Loucy (cell line): ENCODE data around the gene SSH2.

Experiments used
- EZH2phosphoT487 ChIP-seq: fragments of 200-600 bp; IDR thresholded peaks from 2 replicates; pipeline ENCODE4 v1.6.1; 2018; ENCODE audit warnings: antibody characterized with exemption, mild to moderate bottlenecking, moderate library complexity, borderline replicate concordance
- TF ChIP-seq, protein P1 (sequence below): fragments of 200-600 bp; sonication (generic); conservative IDR thresholded peaks from 2 replicates; pipeline ENCODE4 v1.5.1; 2014; ENCODE audit warnings: mild to moderate bottlenecking, antibody characterized with exemption, low read length

DNA sequence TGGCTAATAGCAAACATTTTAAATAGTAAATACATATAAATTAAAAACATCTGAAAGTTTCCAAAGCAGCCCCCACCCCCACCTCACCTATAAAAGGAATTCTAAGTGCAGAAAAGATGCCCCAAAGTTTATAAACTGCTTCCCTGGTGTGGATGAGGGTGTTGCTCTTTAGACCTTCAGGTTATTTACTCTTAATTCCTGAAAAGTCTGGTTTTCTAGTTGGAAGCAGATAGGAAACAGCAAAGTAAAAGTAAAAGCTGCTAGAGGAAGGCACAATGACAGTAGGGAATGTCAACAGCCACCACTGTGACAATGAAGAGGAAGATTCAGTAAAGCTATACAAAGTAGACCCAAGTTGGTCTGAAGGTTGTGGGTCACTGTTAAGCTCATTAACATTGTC, 37.8 kb downstream of the SSH2 start:
- TF ChIP-seq, protein P1, sequence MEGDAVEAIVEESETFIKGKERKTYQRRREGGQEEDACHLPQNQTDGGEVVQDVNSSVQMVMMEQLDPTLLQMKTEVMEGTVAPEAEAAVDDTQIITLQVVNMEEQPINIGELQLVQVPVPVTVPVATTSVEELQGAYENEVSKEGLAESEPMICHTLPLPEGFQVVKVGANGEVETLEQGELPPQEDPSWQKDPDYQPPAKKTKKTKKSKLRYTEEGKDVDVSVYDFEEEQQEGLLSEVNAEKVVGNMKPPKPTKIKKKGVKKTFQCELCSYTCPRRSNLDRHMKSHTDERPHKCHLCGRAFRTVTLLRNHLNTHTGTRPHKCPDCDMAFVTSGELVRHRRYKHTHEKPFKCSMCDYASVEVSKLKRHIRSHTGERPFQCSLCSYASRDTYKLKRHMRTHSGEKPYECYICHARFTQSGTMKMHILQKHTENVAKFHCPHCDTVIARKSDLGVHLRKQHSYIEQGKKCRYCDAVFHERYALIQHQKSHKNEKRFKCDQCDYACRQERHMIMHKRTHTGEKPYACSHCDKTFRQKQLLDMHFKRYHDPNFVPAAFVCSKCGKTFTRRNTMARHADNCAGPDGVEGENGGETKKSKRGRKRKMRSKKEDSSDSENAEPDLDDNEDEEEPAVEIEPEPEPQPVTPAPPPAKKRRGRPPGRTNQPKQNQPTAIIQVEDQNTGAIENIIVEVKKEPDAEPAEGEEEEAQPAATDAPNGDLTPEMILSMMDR, result no peak
- no peak for TF ChIP-seq EZH2phosphoT487
